Stimulated activated CD4-positive, alpha-beta T cell treated with anti-CD3 and anti-CD28 coated beads, Interleukin-15, amount 100 ng/mL, for 48 hours (primary cell): ENCODE data around the gene SEMA6A.
"Not testable (repeated sequence)": the region's sequence is repeated elsewhere in the genome, so short reads cannot be mapped to it uniquely, and the experiment has no call there.

Source experiments
- DNase-seq, 2 donors: peaks; one replicate each; pipeline ENCODE4 v3.0.0-alpha.2; 2020; ENCODE audit warnings: low read depth in 2 of 2

Gene SEMA6A

DNA sequence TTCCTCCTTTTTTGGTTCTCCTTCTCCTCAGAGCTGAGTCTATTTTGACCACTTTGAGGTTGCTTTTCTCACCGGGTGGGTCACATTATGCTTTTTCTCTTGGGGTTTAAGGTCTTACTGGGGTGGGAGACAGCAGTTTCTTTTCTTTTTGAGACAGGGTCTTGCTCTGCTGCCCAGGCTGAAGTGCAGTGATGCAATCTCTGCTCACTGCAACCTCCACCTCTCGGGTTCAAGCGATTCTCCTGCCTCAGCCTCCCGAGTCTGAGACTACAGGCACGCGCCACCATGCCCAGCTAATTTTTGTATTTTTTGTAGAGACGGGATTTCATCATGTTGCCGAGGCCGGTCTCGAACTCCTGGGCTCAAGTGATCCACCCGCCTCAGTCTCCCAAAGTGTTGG, 51.4 kb downstream of the SEMA6A start:
- DNase-seq = not testable (repeated sequence)

DNA sequence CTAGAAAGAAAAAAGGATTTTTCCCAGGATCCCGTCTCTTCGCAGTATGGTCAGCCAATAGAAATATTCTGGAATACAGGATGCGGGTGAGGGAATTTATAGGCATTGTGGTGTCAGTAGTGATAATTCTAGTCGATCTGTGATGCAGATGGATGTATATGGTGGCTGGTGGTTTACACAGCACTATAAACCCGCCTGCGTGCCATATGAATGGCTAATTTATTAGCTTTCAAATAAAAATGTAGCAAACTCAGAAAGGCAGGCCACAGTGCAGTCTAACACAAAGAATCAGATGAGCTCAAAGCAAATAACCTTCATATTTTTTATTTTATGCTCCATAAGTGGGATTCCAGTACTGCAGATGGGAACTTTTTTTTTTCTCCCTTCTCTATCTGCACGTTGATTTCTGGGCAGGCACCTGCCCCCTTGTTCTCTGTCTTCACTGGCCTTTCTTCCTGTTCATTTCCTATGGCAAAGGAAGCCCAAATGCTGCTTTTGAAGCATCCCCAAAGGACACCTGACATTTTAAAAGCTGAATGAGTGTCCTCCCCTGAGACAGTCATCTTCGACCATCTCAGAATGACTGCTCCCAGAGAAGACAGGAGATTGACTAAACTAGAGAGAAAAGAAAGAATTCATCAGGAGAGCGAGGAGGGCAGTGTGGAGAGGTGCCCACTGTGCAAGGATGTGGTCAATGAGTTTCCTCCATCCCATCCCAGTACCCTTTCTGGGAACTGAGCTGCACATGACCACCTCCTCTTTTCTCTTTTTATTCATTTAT, 52.1 kb downstream of the SEMA6A start:
- DNase-seq = no peak

DNA sequence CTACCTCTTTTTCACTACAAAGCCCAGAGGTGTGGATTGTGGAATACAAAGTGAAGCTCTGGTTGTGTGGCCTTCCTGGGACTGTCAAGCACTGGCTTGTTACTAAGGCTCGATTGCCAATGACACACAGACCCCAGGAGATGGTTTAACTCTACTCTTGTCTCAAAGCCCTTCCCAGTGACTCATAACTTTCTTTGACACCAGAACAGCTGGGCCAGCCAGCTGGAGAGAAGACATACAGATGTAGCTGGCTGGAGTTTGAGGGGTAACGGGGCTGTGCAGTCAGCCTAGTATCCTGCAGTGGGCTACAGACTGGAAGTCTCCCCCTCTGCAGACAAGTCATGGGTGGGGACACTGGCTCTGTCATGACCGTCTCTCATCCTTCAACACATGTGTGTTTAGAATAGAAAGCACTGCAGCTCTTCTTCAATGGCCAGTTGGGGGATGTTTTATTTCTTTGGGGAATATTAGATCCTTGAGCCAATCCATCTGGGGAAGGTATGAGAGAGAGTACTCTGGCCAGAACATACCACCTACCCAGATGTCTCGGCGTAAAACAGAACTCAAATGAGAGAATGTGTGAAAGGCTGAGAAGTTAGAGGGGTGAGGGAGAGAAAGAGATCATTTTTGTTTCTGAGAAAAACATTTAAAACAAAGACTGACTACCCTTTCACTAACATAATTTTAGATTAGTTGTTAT, 53.3 kb downstream of the SEMA6A start:
- DNase-seq = no peak

DNA sequence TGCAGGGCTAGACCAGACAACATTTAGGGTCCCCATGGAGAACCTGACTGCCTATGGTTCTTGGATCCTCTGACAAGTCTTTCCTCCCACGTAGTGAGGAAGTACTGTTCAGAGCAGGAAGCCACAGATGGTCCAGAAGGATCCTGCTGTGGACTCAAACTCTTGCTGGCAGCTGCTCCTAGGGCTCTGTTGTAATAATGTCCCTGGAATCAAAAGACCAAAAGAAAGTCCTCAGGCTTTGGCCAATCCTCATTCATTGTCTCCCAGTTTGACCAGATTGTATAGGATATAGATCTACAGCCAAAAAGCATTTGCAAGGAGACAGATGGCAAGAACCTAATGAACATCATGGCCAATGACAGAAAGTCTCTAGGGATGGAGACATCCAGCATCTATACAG, 53.9 kb downstream of the SEMA6A start:
- DNase-seq = no peak

DNA sequence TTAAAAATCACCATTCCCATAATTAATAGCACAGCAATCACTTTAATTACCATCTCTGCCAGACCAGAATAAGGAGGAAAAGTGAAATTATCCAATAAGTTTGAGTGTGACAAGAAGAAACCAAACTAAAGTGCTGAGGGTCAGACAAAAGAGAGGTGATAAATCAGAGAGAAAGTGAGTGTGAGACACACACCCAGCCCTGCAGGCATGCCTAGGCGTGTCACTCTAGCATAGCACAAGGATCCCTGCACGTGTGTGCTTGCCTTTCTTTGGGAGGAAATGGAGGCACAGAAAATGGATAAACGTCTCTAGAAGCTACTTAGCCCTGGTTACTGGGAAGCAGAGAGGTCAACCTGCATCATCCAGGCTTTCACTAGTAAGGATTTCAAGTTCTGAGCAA, 56.2 kb downstream of the SEMA6A start:
- DNase-seq = no peak

DNA sequence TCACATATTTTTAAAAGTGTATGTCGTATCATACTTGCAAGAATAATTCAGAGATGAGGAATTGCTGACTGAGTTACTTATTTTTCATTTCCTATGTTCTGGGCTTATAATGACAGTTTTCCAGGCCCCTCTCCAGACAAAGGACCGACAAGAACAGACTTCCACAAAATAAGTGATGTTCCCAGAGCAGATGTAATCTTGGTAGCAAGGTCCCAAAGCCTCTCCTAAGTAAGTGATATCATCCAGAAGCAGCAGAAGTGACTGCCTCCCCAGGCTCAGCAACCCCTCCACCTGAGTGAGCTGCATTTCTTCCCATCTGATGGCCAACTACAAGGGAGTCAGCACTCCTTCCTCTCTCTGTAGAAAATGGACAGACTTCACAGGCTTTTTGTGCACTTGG, 57.1 kb downstream of the SEMA6A start:
- DNase-seq = no peak

DNA sequence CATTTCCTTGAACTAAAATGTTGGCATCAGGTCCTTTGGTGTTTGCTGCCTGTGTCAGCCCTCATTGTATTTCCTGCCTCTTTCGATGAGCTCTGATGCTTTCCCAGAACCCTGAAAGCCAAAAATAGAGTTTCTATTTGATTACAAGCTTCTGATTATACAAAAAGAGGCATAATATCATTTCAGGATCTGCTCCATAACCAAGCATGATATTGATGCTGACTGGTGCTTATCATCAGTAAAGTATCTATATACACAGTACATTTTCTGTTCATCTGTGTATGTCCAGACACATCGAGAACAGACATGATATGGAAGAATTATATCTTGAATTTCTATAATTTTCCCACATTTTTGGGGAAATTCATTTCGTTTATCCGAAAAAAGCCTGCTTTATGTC, 58.6 kb downstream of the SEMA6A start:
- DNase-seq = no peak

DNA sequence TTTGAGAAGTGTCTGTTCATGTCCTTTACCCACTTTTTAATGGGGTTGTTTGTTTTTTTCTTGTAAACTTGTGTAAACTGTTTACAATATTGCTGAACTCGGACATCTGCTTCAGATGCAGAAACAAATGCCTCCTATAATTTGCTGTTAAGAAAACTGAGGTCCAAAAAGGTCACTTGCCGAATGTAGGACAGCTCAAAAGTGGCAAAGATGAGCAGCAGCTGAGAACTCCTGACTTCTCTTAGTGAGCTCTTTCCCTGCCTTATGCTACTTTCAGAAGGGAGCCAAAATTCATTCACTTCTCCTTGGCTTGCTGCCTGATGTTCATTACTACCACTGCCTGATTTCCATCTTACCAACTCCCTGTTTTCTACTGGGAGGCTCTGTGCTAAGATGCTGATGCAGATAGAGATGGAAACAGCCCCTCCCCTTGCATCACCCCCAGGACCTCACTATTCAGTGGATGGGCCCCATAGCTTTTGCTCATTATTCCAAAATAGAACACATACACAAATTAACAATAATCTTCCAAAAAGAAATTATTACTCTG, 60.1 kb downstream of the SEMA6A start:
- DNase-seq = no peak

DNA sequence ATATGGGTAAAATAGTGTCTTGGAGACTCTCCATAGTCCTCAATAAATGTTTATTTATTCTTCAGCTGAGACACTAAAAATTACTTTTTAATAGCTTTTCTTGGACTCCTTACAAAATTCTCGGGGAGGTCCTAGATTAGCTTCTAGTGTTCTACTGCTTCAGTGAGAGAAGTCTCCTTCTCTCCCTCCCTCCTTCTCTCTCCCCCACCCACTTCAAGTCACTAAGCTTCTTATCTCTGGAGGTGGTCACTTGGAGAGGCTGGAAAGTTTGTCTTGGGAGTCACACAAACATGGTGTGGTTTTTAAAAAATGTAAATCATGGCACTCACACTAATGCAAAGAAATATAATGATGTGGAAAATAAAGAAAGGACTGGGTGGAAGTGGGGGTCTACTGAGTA, 64.1 kb downstream of the SEMA6A start:
- DNase-seq = no peak

DNA sequence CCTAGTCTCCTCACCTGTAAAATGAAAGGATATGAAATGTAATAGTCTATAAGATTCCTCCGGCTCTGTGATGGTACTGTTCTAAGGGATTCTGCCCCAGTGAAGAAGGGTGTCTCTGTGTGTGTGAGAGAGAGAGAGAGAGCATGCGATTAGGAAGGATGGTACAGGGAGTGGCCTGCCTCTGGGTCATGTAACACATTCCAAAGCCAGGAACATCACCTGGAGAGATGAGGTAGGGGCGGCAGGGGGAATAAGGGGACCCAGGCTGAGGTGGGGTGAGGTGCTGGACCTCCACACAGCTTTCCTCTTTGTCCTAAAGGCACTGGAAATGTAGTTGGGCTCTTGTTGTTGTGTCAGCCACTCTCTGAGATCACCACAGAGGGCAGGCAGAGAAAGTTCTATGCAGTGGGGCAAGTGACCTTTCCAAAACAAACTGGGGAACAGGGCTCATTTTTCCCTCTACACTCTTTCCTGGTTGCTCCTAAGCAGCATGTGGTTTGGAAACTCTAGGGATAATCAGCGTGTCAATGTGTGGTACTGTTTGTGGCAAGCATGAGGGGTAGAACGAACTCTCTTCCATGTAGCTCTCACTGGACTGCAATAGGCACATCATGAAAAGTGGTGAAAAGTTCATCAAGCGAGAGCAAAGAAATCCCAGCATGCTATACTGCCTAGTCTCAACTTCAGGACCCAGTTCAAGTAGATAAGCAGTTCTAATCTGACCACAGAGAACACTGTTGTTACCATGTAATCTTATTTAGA, 65.0 kb downstream of the SEMA6A start:
- no peak for DNase-seq

DNA sequence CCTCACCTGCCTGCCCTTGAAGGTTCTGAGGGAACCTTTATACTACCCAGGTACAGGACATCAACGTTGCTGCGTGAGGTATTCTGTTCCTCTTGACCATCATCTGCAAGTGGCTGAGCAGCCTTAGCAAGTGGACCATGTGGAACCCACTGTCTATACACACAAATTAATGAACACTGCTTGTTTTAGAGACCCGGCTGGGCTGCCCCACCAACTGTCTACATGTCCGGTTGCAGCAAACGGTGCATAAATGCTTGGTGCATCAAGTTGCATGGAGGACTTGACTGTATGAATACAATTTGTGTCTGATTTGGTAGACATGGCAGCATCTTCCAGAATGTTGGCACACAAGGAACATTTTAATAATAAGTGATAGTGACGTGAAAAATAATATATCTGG, 65.8 kb downstream of the SEMA6A start:
- no peak for DNase-seq

DNA sequence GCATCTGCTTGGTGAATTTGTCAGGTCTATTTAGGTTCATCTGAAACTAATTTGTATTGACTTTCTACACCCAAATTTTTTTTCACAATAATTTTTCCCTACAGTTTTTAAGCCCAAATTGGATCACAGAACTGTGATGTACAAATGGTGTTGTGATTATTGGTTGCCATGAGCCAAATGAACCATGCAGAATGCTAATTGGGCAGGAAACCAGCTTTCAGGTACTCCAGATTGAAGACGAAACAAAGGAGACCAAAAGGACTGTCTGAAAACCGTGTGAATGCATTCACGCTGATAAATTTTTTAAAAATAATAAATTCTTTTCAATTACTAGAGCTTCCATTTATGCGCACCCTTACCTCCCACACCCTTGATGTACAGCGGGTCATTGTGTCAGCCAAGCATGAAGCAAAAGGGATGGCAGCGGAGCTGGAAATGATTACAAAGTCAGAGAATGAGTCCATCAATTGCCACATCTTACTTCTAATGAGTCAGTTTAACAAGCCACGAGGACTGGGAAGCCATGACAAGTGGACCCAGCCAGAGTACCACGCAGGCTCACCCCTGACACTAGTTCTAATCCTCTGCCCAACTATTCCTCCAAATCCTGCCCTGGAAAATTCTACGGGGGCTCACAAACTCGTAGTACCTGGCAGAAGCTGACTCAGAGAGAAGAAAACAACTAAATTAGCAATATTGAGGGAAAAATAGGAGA, 66.5 kb downstream of the SEMA6A start:
- DNase-seq = no peak

DNA sequence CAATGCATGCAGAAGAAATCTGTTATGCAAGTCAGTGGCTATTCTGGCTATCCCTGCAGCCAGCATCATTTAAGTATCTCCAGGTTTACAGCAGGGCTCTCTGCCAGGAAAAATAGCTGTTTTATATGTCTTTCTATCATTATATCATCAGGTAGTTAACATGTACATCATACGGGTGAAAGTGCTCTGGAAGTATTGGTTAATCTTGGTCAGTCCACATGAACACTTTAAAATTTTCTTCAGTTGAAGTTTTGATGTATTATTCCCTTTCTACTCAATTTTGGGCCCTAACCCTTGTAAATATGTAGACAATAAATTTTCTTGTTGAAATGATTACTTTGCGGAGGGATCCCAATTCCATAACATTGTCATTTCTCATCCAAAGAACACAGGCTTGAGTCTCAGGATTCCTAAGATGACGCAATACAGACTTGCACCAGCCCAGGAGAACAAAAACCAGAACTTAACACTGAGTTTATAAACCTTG, 67.5 kb downstream of the SEMA6A start:
- no peak for DNase-seq

DNA sequence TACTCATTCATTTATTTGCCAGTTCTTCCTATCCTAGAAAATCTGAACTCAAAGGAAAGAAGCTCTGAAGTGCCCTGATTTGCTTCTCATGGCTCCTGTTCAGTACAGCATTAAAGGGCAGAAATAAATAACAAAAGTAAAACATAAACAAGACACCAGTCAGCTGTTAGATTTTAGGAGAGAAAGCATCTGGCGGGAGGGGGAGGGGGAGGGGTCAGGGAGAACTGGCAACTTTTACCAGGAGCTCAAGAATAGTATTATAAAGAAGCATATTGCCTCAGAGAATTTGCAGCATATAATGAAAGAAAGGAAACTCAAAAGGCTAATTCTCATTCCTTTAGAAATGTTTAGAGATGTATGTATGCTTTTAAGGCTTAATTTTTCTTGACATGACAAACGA, 68.1 kb downstream of the SEMA6A start:
- DNase-seq = no peak

DNA sequence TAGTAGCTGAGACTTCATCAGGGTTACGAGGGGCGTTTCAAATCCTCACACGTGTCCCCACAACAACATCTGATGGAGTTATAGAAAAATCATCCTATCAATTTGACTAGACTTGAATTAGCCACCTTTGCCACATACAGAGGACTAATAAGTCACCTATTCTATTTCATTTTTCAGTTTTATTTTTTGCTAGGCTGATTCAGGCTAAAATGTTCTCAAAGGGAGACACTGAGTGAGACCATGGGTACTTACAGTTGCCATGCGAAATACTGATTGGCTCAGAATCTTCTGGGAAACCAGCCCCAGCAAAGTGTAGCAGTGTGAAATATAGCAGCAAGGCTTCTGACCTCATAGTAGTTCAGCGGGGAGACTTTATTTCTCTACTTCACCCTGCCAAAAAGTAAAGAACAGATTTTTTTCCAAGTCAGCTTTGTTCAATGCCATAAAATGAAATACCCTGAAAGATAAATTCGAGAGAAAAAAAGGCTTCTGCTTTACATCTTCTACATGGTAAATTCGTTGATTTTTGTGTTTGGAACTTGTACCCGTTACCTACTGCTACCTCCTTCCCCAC, 69.9 kb downstream of the SEMA6A start:
- DNase-seq = no peak

DNA sequence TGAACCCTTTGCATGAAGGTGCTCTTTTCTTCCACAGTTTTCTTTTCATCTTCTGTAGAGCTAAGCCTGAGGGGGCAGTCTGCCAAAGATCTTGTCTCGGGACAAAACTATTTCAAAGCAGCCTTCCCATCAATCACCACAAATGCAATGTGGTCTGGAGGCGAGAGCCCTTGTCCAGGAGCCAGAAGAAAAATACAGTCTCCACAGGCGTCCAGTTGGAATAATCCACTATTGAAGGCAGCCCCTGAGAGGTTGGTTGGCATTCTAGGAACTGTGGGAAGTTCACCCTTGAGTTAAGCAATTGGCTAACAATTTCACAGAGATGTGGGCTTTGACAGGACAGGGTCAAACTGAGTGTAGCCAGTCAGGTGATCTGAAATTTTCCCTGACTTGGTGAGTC, 72.0 kb downstream of the SEMA6A start:
- no peak for DNase-seq

DNA sequence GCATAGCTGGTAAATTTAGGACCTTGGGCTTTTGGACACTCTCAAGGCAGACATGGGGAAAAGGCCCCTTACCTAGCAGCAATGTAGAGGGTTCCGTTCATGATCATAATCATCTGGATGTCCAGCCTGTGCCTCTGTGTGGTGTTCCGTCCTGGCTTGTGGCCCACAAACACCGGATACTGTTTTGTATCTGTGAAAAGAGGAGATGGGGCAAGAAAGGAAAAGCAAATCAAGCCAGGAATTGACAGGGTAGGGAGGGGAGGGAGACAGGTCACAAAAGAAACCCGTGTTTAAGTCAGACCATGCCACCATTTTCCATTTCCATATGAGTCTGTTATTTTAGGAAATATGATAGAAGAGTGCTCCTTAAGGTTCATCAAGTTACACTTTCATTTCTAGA, 72.5 kb downstream of the SEMA6A start:
- no peak for DNase-seq

DNA sequence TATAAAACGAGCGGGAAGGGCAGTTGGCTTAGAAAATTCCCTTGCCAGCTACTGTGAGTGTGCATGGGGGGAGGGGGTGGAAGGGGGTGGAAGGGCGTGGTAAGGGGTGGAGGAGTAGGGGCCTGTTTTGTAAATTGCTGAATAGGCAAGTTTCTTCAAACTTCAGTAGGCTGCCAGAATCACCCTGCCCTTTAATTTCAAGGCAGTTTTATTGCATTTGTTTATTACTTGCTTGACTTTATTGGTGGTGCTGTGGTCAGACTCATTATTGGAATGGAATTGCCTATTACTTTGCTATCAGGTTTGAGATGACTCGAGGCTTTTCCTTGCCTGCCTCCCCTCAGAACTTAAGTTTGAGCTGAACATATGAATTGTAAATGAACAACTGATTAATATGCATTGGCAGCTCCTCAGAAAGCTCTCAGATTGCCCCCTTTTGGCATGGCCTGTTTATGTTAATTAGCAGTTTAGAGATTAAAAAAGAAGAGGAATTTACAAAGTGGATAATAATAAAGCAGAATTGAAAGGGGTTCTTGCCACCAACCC, 76.0 kb downstream of the SEMA6A start:
- no peak for DNase-seq

DNA sequence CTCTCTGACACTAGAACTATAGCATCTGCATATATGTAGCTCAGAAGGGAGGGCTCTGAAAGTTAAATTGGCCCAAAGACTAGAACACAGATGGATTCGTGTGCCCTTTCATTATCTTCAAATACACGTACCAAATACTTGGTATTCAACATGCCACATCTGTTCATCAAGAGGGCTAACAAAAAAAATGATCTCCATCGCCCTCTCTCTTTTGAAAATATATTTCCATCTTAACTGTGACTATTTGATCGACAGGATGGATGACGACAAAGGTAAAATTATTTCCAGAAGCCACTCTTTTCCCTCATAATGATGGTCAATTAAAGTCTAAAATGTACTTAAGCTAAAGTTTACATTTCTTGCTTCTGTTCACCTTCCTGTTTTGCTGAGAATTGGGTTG, 77.0 kb downstream of the SEMA6A start:
- no peak for DNase-seq

DNA sequence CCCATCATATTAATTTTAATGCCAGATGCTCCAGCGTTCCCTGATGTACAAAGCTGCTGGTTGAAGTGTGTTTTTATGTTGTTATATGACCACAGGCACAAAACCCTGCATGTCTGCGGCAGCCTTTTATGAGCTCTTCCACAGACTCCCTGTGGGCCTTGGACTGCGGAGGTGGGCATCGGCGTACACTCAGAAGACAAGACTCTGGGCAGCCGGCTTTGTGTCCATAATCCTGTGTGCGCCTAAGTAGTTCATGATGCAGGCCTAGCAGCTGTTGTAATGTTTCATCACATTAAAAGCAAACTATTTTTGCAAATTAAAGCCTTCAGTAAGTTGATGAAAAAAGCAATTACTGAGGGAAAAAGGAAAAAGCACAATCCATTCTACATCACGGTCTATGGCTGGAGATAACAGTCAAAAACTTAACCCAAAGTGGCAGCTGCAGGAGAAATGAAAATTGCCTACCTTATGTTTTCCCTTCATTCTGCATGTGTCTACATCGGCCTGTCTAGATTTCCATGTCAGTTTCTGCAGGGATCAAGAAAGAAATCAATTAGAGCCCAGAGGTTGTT, 78.8 kb downstream of the SEMA6A start:
- DNase-seq = no peak
